Measurements from ENCODE around the gene ZNF765.

- peak in 10 of 12 donors; percentile 37 to 68 (median 54) for TF ChIP-seq CTCF (IDR thresholded peaks at IDR 0.05)
- peak in 1 of 2 donors; percentile 75 for TF ChIP-seq POLR2A (IDR thresholded peaks at IDR 0.05)
These were observed 36.6 kb downstream of the ZNF765 start, which contains the start of gene ZNF761 for GRCh38 chr19:53431399-53432087.
